Measurements from ENCODE around the gene RTP1.
A peak's percentile ranks its signal among the peaks of the same experiment; 100 is the strongest.
"Not testable (repeated sequence)": the region's sequence is repeated elsewhere in the genome, so short reads cannot be mapped to it uniquely, and the experiment has no call there.

Gene RTP1

GRCh38 chr3:187197335-187197649 lies at the start of gene RTP1:
RTP1 (plus strand) TSS chr3:187197486; CDS start chr3:187197516, 30 bp downstream.
- no peak for DNase-seq

DNA sequence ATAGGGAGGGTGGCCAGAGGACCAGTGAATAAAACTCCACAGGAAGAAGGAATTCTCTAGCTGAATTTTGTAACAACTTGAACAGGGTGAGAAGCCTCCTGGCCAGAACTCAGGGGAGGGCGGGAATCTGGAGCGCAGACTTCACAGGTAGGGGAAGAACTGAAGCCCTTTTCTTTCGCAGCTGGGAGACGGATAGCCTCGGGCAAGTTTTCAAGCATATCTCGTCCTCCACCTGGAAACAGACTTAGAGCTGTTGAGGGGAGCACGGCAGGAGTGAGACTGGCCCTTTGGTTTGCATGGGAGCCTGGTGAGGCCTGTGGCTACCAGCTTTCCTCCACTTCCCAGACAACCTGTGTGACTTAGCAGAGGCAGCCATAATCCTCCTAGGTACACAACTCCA lies 47.1 kb upstream of the RTP1 start:
- DNase-seq, result no peak

DNA sequence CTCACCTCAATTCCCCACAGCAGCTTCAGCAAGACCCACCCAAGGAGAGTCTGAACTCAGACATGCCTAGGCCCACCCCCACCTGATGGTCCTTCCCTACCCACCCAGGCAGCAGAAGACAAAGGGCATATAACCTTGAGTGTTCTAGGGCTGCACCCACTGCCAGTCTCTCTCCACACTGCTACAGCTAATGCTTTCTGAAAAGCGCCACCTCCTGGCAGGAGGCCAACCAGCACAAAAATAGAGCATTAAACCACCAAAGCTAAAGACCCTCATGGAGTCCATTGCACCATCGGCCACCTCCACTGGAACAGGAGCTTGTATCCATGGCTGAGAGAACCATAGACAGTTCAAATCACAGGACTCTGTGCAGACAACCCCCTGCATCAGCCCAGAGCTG lies 46.7 kb upstream of the RTP1 start:
- no peak for DNase-seq

- no peak for DNase-seq
Observed at GRCh38 chr3:187161556-187161955, 35.7 kb upstream of the RTP1 start.

GRCh38 chr3:187162265-187162953 lies 34.9 kb upstream of the RTP1 start:
- DNase-seq, result no peak

GRCh38 chr3:187165144-187165543 lies 32.1 kb upstream of the RTP1 start:
- DNase-seq, result peak; percentile 33

GRCh38 chr3:187166750-187167149 lies 30.5 kb upstream of the RTP1 start:
- no peak for DNase-seq

DNA sequence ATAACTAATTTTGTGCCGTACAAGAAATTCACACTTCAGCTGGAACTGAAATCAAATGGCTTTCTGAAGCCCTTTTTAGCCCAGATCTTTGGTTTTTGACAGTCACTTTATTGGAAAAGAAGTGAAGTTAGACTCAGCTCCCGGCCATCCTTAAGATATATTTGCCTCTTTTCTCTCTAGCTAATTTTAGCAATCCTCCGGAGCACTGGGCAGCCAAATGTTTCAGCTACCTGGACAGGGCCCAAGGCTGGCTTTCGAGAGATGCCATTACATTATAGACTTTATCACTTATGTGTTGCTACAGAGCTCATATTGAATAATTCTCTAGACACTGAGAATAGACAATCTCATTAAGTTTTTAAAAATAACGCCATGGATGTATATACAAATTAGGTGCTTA lies 29.5 kb upstream of the RTP1 start:
- no peak for DNase-seq

- no peak for DNase-seq
Observed at GRCh38 chr3:187169231-187169960, 27.9 kb upstream of the RTP1 start.

DNA sequence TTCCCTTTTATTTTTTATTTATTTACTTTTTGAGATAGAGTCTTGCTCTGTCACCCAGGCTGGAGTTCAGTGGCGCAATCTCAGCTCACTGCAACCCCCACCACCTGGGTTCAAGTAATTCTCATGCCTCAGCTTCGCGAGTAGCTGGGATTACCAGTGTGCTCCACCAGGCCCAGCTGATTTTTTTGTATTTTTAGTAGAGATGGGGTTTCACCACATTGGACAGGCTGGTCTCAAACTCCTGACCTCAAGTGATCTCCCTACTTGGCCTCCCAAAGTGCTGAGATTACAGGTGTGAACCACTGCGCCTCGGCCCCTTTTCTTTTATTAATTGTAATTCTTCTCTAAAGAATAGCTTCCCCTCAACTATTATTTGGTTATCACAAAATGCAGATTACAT lies 26.4 kb upstream of the RTP1 start:
- DNase-seq, result not testable (repeated sequence)

DNA sequence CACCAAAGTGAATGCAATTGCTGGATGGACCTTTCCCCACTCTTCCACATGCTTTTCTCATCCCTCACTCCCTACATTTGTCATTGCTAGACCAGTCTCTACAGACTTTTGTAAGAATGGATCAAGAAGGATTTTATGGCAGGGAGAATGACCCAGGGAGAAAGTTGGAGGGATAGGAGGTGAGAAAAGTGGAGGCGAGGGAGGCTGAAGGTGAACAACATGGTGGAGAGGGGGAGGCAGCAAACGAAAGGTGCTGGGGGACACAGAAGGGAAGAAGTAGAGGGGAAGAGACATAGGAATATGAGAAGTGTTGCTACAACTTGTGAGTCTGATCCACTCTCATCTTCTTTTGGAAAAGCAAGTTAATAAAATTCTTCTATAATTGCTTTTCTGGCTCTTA lies 24.4 kb upstream of the RTP1 start:
- no peak for DNase-seq

DNA sequence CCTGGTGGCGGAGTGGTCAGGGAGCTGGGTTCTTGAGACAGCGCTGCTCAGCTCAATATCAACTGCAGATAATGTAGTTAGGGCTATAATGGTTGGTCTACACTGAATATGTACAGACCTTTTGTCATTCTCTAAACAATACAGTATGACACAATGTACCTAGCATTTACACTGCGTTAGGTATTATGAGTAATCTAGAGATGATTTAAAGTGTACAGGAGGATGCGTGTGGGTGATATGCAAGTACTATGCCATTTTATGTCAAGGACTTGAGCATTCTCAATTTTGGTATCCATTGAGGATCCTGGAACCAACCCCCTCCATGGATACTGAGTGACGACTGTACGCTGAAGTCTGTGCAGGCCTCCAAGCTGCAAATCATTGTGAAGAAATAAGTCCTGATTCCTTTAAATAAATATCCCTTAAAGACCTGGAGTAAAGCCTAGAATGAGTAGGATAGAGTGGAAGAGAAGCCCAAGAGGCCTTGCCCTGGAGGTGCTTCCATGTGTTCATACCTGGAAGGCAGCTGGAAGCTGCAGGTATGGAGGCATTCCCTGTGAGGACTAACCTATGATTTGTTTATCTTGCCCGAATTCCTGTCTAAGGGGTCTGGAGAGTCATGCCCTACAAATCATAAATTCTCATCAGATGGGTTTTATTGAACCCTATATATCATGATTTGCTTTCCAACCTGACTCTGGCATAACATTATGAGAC lies 15.7 kb upstream of the RTP1 start:
- DNase-seq, result no peak

- no peak for DNase-seq
Observed at GRCh38 chr3:187183210-187183862, 13.9 kb upstream of the RTP1 start.

DNA sequence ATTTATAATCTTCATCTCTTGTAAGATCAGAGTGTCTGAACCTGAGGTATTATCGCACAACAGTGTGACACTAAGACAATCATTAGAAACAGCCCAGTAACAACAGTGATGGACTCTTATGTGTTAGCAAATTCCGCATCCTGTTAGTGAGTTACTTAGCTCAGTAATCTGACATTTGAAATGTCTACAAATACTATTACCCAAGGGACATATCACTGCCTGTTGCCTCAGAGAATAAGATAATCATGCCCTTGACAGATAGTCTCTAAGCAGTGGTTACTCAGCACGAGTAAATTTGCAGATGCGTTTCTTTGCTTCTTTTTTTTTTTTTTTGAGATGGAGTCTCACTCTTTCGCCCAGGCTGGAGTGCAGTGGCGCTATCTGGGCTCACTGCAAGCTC lies 13.4 kb upstream of the RTP1 start:
- DNase-seq, result no peak

GRCh38 chr3:187185759-187186158 lies 11.5 kb upstream of the RTP1 start:
- no peak for DNase-seq

- DNase-seq, result no peak
Observed at GRCh38 chr3:187186375-187186774, 10.9 kb upstream of the RTP1 start.

GRCh38 chr3:187186801-187187421 lies 10.4 kb upstream of the RTP1 start:
- no peak for DNase-seq

GRCh38 chr3:187188931-187189330 lies 8.4 kb upstream of the RTP1 start:
- no peak for DNase-seq

GRCh38 chr3:187191271-187191670 lies 6.0 kb upstream of the RTP1 start:
- DNase-seq, result no peak

- DNase-seq, result no peak
Observed at GRCh38 chr3:187193181-187193580, 4.1 kb upstream of the RTP1 start.

DNA sequence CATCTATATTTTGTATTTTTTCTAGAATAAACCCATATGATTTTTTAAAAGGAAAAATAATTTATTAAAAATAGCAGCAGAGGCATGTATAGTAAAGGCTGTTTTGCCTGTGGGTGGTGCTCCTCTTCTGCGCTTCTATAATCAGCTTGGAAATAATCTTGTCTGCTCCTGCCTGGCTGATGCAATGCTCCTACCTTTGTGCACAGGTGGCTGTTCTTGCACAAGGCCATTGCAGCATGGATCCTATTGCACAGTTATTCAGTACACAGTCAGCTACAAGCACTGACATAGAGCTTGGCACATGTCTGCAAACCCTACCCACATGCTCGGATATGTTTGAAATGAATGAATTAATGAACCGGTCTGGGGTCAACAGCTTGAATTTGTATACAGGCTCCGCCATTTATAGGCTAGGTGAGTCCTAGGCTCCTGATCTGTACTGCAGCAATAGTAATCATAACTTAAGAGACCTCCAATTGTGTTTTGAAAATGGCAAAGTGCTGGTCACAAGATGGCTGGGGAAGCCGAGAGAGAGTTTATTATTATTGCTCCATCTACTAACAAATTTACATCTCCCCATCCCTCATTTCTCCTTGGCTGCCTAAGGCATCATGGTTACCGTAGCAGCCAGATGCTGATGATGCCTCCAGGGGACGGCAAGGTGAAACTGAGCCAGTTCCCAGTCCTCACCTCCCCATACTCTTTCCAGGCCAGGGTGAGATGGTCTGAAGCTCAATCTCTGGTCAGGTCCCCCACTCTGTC lies 532 bp upstream of the RTP1 start:
- no peak for DNase-seq

DNA sequence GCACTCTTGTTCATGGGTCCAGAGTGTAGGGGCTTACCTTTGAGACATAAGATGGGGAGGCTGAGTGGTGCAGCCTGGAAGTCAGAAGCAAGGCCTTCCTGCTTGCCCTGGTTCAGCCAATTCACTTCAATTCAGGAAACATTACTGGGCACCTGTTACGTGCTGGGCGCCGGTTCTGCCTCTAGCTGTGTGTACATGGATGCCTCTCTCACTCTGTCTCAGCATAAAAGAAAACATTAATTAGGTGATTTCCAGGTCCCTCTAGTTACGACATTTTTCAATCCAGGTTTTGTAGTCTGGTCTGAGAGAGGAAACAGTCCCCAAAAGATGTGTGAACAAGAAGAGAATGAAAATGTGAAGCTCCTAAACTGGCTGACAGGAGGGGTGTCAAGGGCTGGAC lies 1.2 kb downstream of the RTP1 start:
- DNase-seq, result no peak

All from NCI-H1092 (cell line).